Measurements from ENCODE around the gene RAD51B.

RAD51B gene

GRCh38 chr14:68571114-68571591 is 751.6 kb downstream of the RAD51B start:
- no peak for DNase-seq

DNA sequence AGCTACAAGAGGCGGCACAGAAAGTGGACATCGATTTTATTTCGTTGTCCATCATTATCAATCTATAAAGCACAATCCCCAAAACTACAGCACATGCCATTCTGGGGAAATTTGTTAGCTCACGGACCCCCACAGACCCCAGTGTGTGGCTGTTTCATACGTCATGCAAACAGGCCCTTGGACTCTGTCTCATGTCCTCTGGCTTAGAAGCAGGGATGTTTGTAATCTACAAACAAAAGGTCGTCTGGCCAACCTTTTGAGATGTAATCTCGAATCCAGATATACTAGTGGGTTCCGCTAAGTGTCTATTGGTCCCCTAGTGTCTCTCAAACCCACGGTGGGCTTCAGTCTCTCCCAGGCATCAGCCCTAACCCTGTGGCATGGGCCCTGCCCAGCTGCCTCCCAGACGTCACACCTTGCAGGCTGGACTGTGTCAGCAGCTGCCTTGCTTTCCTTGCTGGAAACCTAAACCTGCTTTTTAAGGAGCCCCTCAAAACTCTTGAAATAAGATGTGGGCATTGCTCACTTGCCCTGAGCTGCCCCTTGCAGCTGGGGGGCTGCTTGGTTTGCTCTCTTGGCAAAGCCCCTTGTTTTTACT is 752.4 kb downstream of the RAD51B start:
- no peak for DNase-seq

- DNase-seq = no peak
Measured at GRCh38 chr14:68573126-68573525, 753.5 kb downstream of the RAD51B start.

DNA sequence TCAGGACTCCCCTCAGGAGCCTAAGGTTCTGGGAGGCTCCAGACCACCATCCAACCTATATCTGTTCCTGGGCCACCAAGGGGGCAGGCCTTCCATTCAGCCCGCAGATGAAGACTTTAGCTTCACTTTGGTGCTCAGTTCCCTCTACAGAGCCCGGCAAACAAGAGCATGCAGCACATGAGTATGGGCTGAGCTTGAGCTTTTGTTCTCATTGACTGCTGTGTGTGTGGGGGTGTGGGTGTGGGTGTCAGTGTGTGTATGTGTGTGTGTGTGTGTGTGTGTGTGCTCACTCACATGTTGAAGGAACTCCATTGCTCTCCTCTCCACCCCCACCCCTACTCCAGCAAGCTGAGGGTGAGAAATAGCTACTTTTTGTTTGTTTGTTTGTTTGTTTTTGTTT is 754.1 kb downstream of the RAD51B start:
- no peak for DNase-seq

DNA sequence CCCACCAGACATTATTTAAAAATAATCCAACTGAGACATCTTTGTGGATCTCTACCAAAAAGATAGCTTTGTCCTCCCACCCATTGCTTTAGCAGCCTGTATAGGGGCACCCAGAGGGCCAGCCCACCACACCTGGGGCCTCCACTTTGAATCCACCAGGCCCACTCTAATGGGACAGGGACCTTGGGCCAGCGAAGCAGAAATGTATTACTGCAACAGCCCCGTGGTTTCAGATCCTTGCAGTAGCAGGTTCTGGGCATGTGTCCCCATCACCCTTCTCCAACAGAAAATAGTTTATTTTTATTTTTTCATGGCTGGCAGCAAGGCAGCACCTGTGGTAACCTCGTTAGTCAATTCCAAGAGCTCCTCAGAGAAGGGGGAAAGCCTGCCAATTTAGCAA is 754.9 kb downstream of the RAD51B start:
- no peak for DNase-seq

- no peak for DNase-seq
Measured at GRCh38 chr14:68574906-68575305, 755.3 kb downstream of the RAD51B start.

DNA sequence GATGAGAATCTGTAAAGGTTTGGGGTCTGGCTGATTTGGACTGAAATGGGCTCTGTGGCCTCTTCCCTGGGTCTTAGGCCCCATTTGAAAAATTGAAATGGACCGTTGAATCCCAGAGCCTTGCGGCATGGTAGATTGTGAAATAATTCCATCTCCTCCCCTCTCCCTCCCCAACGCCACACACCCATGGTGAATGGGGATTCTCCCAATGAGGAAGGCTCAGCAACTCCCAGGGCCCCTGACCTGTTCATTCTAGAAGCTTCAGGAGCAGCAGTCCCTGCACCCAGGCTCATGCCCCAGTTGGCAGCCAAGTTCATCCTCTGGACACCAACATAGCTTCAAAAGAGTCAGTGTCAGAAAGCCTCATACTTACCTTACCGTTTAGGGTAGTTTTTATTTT is 755.8 kb downstream of the RAD51B start:
- DNase-seq = no peak

- DNase-seq = no peak
Measured at GRCh38 chr14:68576031-68576430, 756.5 kb downstream of the RAD51B start.

- no peak for DNase-seq
Measured at GRCh38 chr14:68576496-68577244, 757.1 kb downstream of the RAD51B start.

DNA sequence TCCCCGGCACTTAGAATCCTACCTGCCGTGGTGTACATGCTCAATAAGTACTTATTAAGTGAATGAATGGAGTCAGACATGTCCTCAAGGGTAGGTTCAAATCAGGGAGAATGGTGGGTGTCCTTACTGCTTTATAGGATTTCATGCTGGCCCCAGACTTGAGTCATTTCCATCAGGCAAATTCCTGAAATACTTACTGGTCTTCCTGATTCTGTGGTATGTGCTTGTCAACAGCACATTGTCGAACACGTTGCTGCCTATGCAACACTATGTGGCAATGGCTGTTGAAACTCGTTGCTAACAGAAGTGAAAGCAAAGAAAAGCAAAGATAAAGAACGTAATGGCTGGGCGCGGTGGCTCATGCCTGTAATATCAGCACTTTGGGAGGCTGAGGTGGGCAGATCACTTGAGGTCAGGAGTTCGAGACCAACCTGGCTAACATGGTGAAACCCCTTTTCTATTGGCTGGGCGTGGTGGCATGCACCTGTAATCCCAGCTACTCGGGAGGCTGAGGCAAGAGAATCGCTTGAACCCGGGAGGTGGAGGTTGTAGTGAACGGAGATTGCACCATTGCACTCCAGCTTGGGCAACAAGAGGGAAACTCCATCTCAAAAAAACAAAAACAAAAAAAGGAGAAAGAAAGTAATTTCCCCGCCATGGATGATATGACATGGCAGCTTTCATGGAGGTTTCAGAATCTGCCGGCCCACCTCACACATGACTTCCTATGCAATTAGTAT is 758.4 kb downstream of the RAD51B start:
- no peak for DNase-seq

- DNase-seq = no peak
Measured at GRCh38 chr14:68578597-68578996, 759.0 kb downstream of the RAD51B start.

DNA sequence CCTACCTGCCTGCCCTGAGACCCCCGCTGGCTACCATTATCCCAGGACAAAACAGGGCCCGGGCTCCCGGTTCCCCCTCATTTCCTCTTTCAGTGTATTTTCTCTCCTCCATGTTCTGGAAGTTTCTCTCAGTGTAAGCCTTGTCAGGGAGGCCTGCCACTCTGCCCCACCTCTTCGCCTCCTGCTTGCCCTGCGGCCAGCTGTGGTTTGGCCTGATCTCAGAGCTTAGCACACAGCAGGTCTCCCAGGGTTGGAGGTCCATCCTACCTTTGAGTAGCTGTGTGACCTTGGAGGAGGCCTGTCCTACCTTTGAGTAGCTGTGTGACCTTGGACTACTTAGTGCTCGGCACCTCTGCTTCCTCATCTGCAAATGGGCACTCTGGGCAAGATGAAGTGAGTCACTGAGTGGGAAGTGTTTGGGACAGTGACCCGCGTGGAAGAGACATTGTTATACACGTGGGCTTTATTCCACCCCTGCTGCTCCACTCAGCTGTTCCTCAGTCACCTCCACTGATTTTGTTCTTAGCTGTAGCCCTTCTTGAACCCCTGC is 760.6 kb downstream of the RAD51B start:
- no peak for DNase-seq

DNA sequence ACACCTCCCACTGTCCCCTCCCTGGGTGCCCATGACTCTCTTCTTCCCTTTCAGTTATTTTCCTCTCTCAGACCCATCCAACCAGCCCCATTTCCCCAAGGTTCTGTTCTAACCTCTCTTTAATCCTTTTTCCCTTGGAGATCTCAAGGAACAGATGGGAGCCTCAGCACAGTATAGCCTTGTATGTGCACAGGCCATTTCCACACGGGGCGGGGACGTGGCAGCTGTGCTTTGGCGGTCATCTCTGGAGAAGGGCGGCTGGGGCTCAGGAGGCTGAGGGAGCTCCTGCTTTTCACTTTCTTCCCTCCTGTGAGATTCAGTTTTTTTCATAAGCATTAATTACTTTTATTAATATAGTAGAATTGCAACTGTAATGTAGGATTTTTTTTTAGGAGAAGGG is 761.1 kb downstream of the RAD51B start:
- no peak for DNase-seq

DNA sequence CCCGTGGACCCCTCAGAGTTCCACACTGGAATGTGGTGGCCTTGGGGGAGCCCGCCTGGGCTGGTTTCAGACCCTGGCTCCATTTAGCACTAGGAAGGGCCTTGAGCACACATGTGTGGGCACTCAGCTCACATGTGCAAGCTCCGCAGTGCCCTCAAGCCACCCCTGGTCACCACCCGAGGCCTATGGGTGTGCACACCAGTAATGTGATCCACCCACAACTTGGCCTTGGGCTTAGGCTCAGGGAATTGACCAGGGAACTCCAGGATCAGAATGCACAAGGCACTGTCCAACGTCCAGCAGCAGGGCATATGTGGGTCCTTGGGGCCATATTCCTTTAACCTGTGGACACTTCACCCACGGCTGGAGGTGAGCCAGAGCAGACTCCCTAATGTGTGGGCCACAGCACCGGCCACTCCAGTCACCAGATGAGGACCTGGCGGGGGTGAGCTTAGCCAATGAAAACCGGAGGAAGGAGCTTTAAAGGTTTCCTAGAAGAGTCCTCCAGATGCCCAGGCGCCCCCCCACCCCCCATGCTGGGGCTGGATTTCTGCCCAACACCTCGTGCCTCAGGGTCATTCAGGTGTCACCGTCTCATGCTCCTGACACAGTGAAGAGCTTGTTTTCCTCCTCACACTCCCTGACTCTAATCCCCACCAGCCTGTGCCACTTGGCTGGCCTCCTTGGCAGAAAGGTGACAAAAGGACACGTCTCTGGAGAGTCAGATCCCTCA is 764.1 kb downstream of the RAD51B start:
- no peak for DNase-seq

- no peak for DNase-seq
Measured at GRCh38 chr14:68584786-68585185, 765.2 kb downstream of the RAD51B start.

DNA sequence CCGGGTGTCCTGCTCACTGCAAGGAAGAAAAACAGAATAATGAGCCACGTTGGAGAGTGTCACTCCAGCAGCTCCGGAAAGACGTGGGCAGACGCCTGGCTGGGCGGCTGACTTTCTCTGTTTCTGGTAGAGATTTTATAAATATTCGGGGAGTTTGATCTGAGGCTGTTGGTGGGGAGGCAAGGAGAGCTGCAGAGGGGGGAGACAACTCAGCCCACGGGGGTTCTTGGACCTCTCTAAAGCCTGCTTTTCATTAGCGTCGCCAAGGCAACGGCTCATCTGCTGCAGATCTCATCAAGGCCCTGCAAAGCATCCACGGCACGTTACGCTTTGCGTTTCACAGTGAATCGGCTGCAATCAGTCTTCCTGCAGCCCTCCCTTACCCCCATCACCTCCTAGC is 766.1 kb downstream of the RAD51B start:
- DNase-seq = no peak

DNA sequence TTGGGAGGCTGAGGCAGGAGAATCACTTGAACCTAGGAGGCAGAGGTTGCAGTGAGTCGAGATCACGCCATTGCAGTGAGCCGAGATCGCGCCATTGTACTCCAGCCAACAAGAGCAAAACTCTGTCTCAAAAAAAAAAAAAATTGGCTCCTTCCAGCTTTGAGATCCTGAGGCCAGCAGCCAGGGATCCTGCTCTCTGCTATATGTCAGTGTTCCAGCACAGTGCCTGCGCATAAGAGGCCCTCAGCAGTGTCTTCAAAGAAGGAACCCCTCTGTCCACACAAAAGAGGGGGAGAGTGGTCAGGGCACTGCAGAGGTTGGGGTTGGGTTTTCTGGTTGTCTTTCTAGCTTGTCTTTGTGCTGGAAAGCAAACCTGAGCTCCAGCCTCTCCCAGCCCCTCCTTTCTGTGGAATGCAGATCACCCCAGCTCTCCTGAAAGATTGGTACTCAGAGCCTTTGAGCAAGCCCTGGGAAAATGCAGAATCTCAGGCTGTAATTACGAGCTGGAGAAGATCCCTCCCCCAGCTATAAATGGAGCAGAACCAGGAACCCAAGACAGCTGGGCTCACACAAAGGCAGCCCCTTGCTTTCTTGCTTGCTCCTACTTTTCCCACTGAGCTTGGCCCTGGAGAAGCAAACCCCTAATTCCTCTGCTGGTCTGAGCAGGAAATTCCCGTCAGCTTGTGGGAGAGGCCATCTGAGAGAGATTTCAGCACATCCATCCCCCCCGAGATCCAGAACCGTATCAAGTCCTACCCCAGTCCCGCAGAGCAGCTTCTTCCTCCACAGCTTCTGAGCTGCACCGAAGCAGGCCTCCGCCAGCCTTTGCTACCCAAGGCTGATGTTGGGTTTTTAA is 767.5 kb downstream of the RAD51B start:
- DNase-seq = no peak

- no peak for DNase-seq
Measured at GRCh38 chr14:68587931-68588330, 768.4 kb downstream of the RAD51B start.

DNA sequence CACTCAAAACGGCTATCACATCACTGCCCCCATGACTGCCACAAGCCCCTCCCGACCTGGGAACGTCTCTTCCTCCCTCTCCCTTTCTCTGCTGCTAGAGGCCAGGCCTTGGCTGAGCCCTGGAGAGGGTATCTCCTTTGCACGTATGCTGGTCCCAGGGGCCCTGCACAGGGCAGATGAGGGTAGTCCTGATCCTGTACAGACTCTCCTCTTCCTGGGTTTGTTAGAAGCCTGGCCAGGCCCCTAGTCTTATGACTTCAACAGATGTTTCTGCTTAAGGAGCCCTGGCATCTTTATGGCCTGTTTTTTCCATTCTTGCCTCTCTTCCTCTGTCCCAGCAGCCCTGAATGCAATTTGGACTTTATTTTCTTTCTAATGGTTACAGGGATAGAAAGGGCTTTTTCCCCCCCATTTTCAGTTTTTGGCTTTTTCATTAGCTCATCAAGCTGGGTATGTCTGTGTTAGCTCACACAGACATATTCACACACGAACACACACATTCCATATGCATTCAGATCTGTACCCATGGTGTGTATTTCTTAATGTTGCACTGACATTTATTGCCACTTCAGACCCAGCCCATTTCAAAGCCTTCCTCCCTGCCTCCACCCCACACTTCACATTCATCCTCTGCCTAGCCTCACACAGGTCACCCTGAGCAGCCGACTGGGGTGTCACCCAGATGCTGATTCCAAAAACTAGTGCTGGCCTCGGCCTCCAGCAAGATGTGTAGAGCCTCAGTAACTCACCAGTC is 770.0 kb downstream of the RAD51B start:
- no peak for DNase-seq

GRCh38 chr14:68590201-68590522 is 770.6 kb downstream of the RAD51B start:
- DNase-seq = no peak

GRCh38 chr14:68591786-68592185 is 772.2 kb downstream of the RAD51B start:
- no peak for DNase-seq
